Measurements from ENCODE around the gene PXMP2. TPM values are rescaled to one million over a fixed set of nuclear protein-coding genes. Genes with fewer than 3 reads are reported as not detected.

The PXMP2 gene
- total RNA-seq = 62.5 TPM
- long read RNA-seq, transcript PXMP2-201 (5 exons, 957 nt) = major isoform, 65 of 69 reads
- long read RNA-seq, partial matches to known transcripts = 1 of 69 reads
- long read RNA-seq, other reads (novel, unspliced or antisense) = 2 of 69 reads

- intact Hi-C loops (cut with DNase I) = loop anchor here (5.0 kb wide), 1 partner anchor 80 kb away; no protein-coding TSS in a partner anchor
- peak; percentile 98 for DNase-seq (ENCODE audit: missing footprints)
- ATAC-seq = peak; percentile 99
Measured at GRCh38 chr12:132687211-132688164, at the start of gene PXMP2, which contains the start of gene POLE. PXMP2 (plus strand) TSS chr12:132687587; CDS start chr12:132687671, 84 bp downstream. POLE (minus strand) TSS chr12:132687342; CDS start chr12:132687315, 27 bp downstream.

DNA sequence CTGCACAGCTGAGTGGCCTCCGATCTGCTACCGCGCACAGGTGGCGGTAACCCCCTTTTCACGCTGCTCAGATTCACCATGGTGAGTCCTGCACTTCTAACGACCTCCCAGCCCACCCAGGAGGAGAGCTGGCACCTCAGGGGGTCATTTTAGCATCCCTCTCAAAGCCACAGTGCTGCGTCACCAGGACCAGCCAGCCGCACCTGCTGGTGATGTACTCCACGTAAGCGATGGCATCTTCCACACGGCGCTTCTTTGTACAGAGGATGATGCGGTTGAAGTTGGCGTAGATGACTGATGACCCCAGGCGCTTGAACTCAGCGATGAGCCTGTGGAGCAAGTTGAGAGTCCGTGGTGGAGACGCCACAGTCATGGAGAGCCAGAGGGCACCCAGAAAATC is 49.6 kb upstream of the PXMP2 start:
- DNase-seq (ENCODE audit: missing footprints) (no peak), ATAC-seq (no peak)
- intact Hi-C loops (cut with DNase I) = no loop called here

GRCh38 chr12:132638541-132639408 is 48.6 kb upstream of the PXMP2 start:
- intact Hi-C loops (cut with DNase I) = no loop called here
- ATAC-seq (no peak), DNase-seq (ENCODE audit: missing footprints) (no peak)

DNA sequence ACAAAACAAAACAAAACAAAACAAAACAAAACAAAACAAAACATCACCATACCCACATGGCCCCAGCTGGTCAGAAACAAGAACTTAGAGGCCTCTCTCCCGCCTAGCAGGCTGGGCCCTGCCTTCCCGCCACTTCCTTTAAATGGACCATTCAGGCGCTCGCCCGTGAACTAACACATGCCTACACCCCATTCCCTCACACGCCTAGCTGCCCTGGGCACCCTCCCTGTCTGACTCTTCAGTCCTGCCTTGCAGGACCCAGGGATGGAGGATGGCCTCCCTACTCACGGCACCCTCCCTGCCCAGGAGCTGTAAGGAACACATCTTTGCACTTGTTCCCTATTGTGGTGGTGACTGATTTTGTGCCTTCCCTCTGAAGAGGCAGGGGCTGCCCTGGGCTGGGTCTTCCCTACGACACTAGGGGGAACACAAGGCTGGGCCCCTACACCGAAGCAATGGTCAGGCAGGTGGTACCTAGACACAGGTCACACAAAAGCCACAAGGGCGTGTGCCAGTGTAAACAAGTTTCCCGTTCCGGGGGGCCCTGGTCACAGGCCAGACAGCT is 47.3 kb upstream of the PXMP2 start:
- intact Hi-C loops (cut with DNase I) = no loop called here
- no peak for ATAC-seq
- no peak for DNase-seq (ENCODE audit: missing footprints)

- no peak for ATAC-seq
- no peak for DNase-seq (ENCODE audit: missing footprints)
- intact Hi-C loops (cut with DNase I) = no loop called here
Measured at GRCh38 chr12:132640936-132641335, 46.5 kb upstream of the PXMP2 start.

- ATAC-seq (no peak), DNase-seq (ENCODE audit: missing footprints) (no peak)
- intact Hi-C loops (cut with DNase I) = no loop called here
Measured at GRCh38 chr12:132641811-132642650, 45.4 kb upstream of the PXMP2 start.

DNA sequence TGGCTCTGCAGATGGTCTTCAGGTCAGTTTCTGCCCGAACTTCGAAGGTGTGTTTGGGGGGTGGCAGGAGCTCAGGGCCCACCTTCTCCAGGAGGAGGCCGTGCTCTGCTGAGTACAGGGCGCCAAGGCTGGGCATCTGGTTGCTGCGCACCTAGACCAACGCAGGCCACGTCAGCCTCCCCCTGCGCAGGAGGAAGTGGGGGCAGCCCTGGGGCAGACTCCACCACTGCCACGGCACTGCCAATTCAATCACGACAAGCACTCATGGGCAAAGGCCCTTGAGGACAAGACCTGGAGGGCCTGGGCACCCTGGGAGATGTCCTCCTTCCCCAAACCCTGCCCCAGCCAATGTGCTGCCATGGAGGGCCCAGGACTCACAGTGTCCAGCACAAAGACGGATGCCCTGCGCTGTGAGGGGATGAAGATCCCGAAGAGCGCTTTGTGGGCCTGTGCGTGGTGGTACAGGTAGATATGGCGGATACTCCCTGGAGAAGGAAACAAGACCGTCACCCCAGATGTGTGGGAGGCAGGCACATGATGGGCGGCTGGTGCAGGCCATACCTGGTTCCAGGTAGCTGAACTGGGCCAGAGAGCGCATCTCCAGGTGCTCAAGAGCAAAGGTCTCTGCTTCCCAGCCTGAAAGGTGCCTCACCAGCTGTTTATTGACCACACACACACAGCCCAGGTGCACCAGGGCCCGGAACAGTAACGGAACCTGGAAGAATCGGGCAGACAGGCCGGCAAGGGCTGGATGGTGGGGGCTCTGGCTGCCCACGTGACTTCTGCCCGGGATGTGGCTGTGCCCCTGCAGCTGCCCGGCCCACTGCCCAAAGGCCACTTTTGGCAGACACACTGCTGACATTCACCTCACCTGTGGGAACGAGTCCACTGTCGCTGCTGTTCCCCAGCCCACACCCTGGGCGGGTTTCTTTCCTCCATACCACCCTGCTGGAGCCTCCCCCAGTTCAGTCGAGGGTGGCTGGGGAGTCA is 44.2 kb upstream of the PXMP2 start:
- DNase-seq (ENCODE audit: missing footprints) = no peak
- intact Hi-C loops (cut with DNase I) = no loop called here
- ATAC-seq = no peak

DNA sequence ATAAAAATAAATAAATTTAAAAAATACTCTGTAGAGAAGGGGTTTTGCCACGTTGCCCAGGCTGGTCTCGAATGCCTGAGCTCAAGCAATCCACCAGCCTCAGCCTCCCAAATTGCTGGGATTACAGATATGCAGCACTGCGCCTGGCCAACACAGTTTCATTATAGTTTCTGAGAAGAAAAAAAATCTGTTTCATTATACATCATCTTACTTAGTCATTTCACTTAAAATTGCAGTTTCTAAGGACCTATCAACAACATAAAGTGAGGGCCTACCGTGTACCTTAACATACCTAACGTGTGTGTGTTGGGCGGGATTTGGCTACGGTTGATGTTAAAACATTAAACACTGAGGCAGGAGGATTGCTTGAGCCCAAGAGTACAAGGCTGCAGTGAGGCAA is 40.5 kb upstream of the PXMP2 start:
- intact Hi-C loops (cut with DNase I) = no loop called here
- DNase-seq (ENCODE audit: missing footprints) (no peak), ATAC-seq (no peak)

DNA sequence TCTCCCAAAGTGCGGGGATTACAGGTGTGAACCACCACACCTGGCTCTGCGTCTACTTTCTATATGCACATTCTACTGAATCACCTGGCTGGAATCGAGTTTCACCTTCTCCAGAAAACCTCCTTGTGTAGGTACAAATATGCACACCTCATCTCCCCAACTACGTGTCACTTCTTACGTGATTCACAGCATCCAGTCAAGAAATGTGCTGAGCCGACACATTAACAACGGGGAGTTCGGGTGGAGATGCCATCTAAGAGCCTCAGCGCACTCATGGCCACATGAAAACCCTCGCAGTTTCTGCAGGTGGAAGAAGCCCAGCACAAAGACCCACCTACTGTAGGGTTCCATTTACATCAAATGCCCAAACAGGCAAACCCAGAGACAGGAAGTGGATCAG is 39.5 kb upstream of the PXMP2 start:
- ATAC-seq (no peak), DNase-seq (ENCODE audit: missing footprints) (no peak)
- intact Hi-C loops (cut with DNase I) = no loop called here

DNA sequence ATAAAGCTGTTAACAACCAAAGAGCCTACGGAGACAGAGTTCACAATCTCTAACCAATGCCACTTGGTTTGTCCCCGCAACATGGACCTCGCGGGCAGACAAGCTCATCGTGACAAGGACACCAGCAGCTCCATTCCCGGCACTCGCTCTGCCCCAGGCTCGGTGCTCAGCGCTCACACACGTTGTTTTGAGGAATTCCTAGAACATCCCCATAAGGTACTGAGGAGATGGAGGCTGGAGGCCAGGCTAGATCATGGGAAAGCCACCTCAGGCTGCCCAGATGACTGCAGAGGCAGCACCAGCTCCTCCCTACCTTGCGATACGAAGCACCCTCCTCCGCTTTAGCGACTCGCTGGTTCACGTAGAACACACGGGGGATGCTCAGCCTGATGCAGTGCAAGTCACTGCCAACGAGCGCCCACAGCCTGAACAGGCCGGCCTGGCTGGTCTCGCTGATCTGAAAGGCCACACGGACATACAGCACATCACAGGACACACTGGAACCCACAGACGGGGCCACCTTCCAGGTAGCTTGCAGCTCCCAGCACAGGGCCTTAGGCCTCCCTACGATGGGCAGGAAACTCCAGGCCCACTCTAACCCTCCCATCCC is 38.7 kb upstream of the PXMP2 start:
- no peak for ATAC-seq
- intact Hi-C loops (cut with DNase I) = no loop called here
- no peak for DNase-seq (ENCODE audit: missing footprints)

DNA sequence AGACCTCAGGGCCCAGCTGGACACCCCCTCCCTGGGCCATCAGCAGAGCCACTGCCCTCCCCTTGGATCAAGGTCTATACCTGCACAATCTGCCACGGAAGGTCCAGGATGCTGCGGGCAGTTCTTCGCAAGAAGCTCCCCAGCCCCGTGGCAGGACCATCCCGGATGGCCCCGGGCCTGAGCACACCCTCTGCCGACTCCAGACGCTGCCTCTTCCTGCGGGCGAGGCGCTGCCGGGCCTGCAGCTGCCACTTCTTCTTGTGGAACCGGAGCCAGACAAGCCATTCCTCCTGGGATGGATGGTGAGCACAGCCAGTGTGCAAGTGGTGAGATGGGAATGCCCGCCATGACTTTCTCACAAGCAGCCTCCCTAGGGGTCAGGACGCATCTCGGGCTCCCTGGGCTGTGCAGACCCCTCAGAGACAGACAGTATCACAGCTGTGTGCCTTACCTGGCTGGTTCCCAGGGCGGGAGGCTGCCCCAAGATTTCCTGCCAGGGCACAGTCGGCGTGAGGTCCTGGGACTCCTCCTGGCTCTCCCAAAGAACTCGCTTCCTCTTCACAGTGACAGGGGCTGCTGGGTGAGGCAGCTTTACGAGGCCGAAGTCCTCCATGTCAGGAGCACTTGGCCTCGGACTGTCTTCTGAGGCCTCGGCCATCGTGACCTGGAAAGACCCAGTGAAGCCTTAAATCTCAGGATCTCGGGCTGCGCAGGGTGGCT is 38.0 kb upstream of the PXMP2 start:
- ATAC-seq = no peak
- no peak for DNase-seq (ENCODE audit: missing footprints)
- intact Hi-C loops (cut with DNase I) = no loop called here

GRCh38 chr12:132651444-132652100 is 35.8 kb upstream of the PXMP2 start:
- intact Hi-C loops (cut with DNase I) = no loop called here
- DNase-seq (ENCODE audit: missing footprints) (no peak), ATAC-seq (no peak)

DNA sequence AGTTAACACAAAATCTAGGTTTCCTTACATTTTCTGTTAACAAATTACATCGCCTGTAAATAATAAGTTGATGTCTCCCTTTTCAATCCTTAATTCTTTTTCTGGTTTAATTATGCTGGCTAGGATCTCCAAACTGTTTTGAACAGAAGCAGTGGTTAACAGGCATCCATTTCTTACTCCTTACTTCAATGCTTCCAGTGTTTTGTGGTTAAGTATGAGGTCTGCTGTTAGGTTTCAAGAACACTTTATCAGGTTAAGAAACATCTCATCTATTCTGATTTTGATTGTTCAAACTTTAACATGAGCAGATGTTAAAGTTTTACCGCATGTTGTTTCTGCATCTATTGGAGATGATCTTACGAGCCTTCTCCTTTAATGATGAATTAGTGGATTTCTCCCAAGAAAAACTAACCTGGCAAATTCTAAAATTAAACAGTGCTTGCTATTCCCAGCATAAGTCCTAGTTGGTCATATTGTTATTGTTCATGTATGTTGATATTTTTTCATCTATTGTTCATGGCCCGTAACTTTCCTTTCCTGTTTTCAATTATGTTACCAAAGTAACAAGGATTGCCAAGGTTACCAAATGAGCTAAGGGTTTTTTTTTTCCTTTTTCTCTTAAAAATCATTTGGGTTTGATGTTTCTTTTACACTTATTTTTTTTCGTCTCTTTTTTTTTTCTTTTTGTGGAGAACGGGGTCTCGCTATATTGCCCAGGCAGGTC is 33.7 kb upstream of the PXMP2 start:
- ATAC-seq = no peak
- DNase-seq (ENCODE audit: missing footprints) = no peak
- intact Hi-C loops (cut with DNase I) = no loop called here

- DNase-seq (ENCODE audit: missing footprints) (no peak), ATAC-seq (no peak)
- intact Hi-C loops (cut with DNase I) = no loop called here
Measured at GRCh38 chr12:132657004-132657727, 30.2 kb upstream of the PXMP2 start.

Measured in Right ventricle myocardium inferior (tissue), 1 donor.